K562 (cell line): Measurements from ENCODE around the gene HMOX2. TPM values are rescaled to one million over a fixed set of nuclear protein-coding genes. Genes with fewer than 3 reads are reported as not detected.

Experiments used
- ATAC-seq: fragments of 200-7000 bp; cut with Tn5 transposase; 3 replicates; pipeline ENCODE4 v1.9.1; 2020; ENCODE audit warnings: moderate library complexity
- BruUV-seq: library from RNA; stranded (reverse); fragments of 400-500 nt; replicated peaks from 2 replicates; lab custom pipeline; 2021; lab: Mats Ljungman, UMichigan
- CTCF ChIA-PET: fragments of 300-600 bp; formaldehyde crosslinking; extraction: SDS; loops from one replicate; lab custom pipeline; 2021; ENCODE audit warnings: low intra/inter-chr PET ratio; lab: Yijun Ruan, JAX
- POLR2A ChIA-PET: fragments of 300-600, 350-650 bp; sonication (Branson Sonifier 250); formaldehyde crosslinking; extraction: SDS; loops from one replicate; lab custom pipeline; 2021; ENCODE audit warnings: antibody characterized with exemption, inconsistent platforms; lab: Yijun Ruan, JAX
- DNase-seq, 4 experiments: peaks; one replicate each; pipeline versions ENCODE4 v3.0.0 to v3.0.0-alpha.2; 2011 to 2018; ENCODE audit warnings: low spot score in 3 of 4, mixed read lengths in 3 of 4; ENCODE audit errors: extremely low read depth in 1 of 4
- FAIRE-seq: peaks from 2 replicates; lab custom pipeline; 2011; peaks lifted over from hg19 to GRCh38; lab: Jason Lieb, UNC
- H2AFZ ChIP-seq: 2 replicates; pipeline ENCODE4 v1.6.0; 2011; ENCODE audit warnings: low read depth, low read length, control low read depth, inconsistent platforms
- H3K27ac ChIP-seq: fragments of 200-600 bp; 3 replicates; pipeline ENCODE4 v1.8.0; 2011; ENCODE audit warnings: low read depth, mild to moderate bottlenecking, control low read depth, inconsistent platforms, low read length, moderate library complexity, mixed read lengths; ENCODE audit errors: extremely low read depth
- H3K27me3 ChIP-seq, 2 experiments: fragments of 300-600 bp in 1 of 2; 2 replicates in 1 of 2; 3 replicates in 1 of 2; pipeline versions ENCODE4 v1.6.0 to v1.8.0; 2011; ENCODE audit warnings: inconsistent platforms in 2 of 2, low read length in 2 of 2, mild to moderate bottlenecking in 1 of 2, mixed read lengths in 1 of 2, moderate library complexity in 1 of 2; ENCODE audit not compliant: control insufficient read depth in 2 of 2, insufficient read depth in 2 of 2
- H3K36me3 ChIP-seq: fragments of 300-600 bp; 3 replicates; pipeline ENCODE4 v1.8.0; 2011; ENCODE audit warnings: mild to moderate bottlenecking, low read length, inconsistent platforms; ENCODE audit not compliant: control insufficient read depth, insufficient read depth
- H3K4me1 ChIP-seq, 2 experiments: fragments of 200-600 bp in 1 of 2; replicated peaks in 1 of 2; 2 replicates in 1 of 2; 3 replicates in 1 of 2; pipeline versions ENCODE4 v1.5.1 to v1.8.0; 2011; ENCODE audit warnings: inconsistent platforms in 2 of 2, low read length in 2 of 2, mild to moderate bottlenecking in 1 of 2, mixed read lengths in 1 of 2, moderate library complexity in 1 of 2; ENCODE audit not compliant: control insufficient read depth in 2 of 2, insufficient read depth in 2 of 2
- H3K4me2 ChIP-seq: 2 replicates; pipeline ENCODE4 v1.6.1; 2011; ENCODE audit warnings: low read length, control low read depth, inconsistent platforms, mixed read lengths; ENCODE audit not compliant: insufficient read depth
- H3K4me3 ChIP-seq: fragments of 200-600 bp; sonication (generic), shearing (Covaris generic); 2 replicates; pipeline ENCODE4 v1.5.1; 2016; ENCODE audit warnings: control low read depth, inconsistent platforms
- H3K79me2 ChIP-seq: fragments of 200-600 bp; 3 replicates; pipeline ENCODE4 v1.8.0; 2011; ENCODE audit warnings: low read length, inconsistent platforms; ENCODE audit not compliant: control insufficient read depth, insufficient read depth
- H3K9ac ChIP-seq, 2 experiments: 2 replicates each; pipeline versions ENCODE4 v1.6.0 to v1.6.1; 2011; ENCODE audit warnings: low read depth in 2 of 2, low read length in 2 of 2, control low read depth in 1 of 2, inconsistent platforms in 1 of 2, mild to moderate bottlenecking in 1 of 2, mixed read lengths in 1 of 2; ENCODE audit not compliant: insufficient read depth in 1 of 2
- H3K9me1 ChIP-seq: one replicate; pipeline ENCODE4 v1.6.0; 2011; ENCODE audit warnings: inconsistent platforms, mild to moderate bottlenecking, low read length, moderate library complexity; ENCODE audit not compliant: control insufficient read depth, insufficient read depth
- H3K9me3 ChIP-seq: replicated peaks from 2 replicates; pipeline ENCODE4 v1.5.1; 2011; ENCODE audit warnings: low read depth, low read length, inconsistent platforms; ENCODE audit not compliant: control insufficient read depth, insufficient read depth
- H4K20me1 ChIP-seq: replicated peaks from 2 replicates; pipeline ENCODE4 v1.6.1; 2011; ENCODE audit warnings: low read length, inconsistent platforms, mixed read lengths; ENCODE audit not compliant: control insufficient read depth, insufficient read depth
- BACH1 ChIP-seq: fragments of 200-800 bp; sonication (Bioruptor generic); IDR thresholded peaks from 2 replicates; pipeline ENCODE4 v1.6.1; 2016; ENCODE audit warnings: missing genetic modification characterization, missing compliant biosample characterization
- CREB5 ChIP-seq: fragments of 250-450 bp; sonication (Bioruptor Pico); IDR thresholded peaks from 2 replicates; pipeline ENCODE4 v1.5.0; 2020; ENCODE audit warnings: mild to moderate bottlenecking
- FUS ChIP-seq: fragments of 200-400 bp; formaldehyde crosslinking; optimal IDR thresholded peaks from 2 replicates; pipeline ENCODE3; 2017; ENCODE audit warnings: low read depth, low read length
- NFRKB ChIP-seq: fragments of 450-650 bp; IDR thresholded peaks from 2 replicates; pipeline ENCODE4 v1.6.1; 2016; ENCODE audit warnings: low read depth
- PHF8 ChIP-seq: fragments of 200-600 bp; sonication (generic); IDR thresholded peaks from 2 replicates; pipeline ENCODE4 v1.6.1; 2012; ENCODE audit warnings: mixed run types, mild to moderate bottlenecking, inconsistent platforms, low read length, moderate library complexity, borderline replicate concordance
- SAFB ChIP-seq: fragments of 200-400 bp; formaldehyde crosslinking; IDR thresholded peaks from 2 replicates; pipeline ENCODE4 v1.6.1; 2017; ENCODE audit warnings: low read depth, low read length, borderline replicate concordance
- TRIM24 ChIP-seq, 2 experiments: fragments of 450-650 bp; IDR thresholded peaks; 2 replicates each; pipeline ENCODE4 v1.6.1; 2016
- WGBS: fragments of 100-300 bp; shearing (Covaris generic); methylation state at CpG from one replicate; pipeline ENCODE4 v1.1.6; 2016; ENCODE audit warnings: low coverage, mixed read lengths; ENCODE audit not compliant: insufficient coverage; ENCODE audit errors: missing lambda C conversion rate; 5-methylcytosine and 5-hydroxymethylcytosine counted together
- in situ Hi-C: fragments of 300-500 bp; cut with MboI; formaldehyde crosslinking; loops from 4 replicates; pipeline ENCODE4 v1.15.0; 2018; ENCODE audit warnings: inconsistent platforms, mixed read lengths
- intact Hi-C: fragments of 100-400 bp; cut with micrococcal nuclease; formaldehyde crosslinking; loops from 2 replicates; pipeline ENCODE4 v1.14.2; 2022
- polyA plus RNA-seq, 8 experiments: library from polyadenylated mRNA; depleted of rRNA in 4 of 8; stranded (reverse) in 5 of 8; unstranded in 3 of 8; fragments of >200 nt; fragmentation: Nextera tagmentation in 2 of 8; fragmentation: Illumina TruSeq in 1 of 8; extraction: Ambion mirVana in 2 of 8; extraction: Trizol in 1 of 8; gene quantifications; 2 replicates each; pipeline versions ENCODE4 v1.2.1 to v1.2.3, GENCODE V29; 2011 to 2014; ENCODE audit warnings: inconsistent platforms in 1 of 8, missing spikeins in 1 of 8
- total RNA-seq, 7 experiments: library from RNA; depleted of rRNA in 6 of 7; stranded (reverse); fragments of >200 nt in 6 of 7; fragmentation: Illumina TruSeq in 2 of 7; extraction: Trizol in 2 of 7; gene quantifications; 2 replicates each; pipeline versions ENCODE4 v1.2.1 to v1.2.3, GENCODE V29; 2011 to 2021; ENCODE audit warnings: low replicate concordance in 1 of 7

HMOX2 gene
- total and polyA plus RNA-seq, 9 of the 15 experiments (the other 6 are each of a cell fraction or from before 2014, with no cell fraction given), result 26.8 to 87.4 (median 57.4) TPM

GRCh38 chr16:4467916-4468315, 8.3 kb upstream of the HMOX2 start:
- H3K4me3 ChIP-seq, result no peak overlapping the region
- ATAC-seq (no peak), FAIRE-seq (no peak), DNase-seq (no peak)
- 96% methylated on average over 15 of the region's 16 CpGs for WGBS
- peaks cover 1 to 11% of the 10 kb centered on the region in 2 experiments; a peak in 2 of 5 replicates for H3K4me1 ChIP-seq
- ChIA-PET CTCF (no interaction called here), POLR2A (interaction anchor here (0.6 to 1.2 kb wide), 6 partner anchors 10 to 530 kb away, joined by 3 to 4 read pairs (median 3); no protein-coding TSS in a partner anchor)
- no peak overlapping the region for H3K4me2 ChIP-seq
- intact Hi-C loops (no loop called here), in situ Hi-C loops (no loop called here)
- no peaks in the 10 kb centered on the region for H3K9me3 ChIP-seq
- BruUV-seq, result no TSS peak
- peaks cover 67% of the 10 kb centered on the region; the same call in 2 of the 3 replicates for H3K36me3 ChIP-seq
- H3K9ac ChIP-seq, result no peak overlapping the region
- no peak overlapping the region for H3K27ac ChIP-seq
- TF ChIP-seq PHF8 (no peak), TRIM24 (IDR thresholded peaks at IDR 0.05) (no peak), SAFB (no peak), BACH1 (tag) (no peak), FUS (no peak), NFRKB (no peak), CREB5 (no peak)
- H3K27me3 ChIP-seq, result no peaks in the 10 kb centered on the region
- no peaks in the 10 kb centered on the region for H3K9me1 ChIP-seq
- peaks cover 11% of the 10 kb centered on the region for H3K79me2 ChIP-seq
- H2AFZ ChIP-seq, result no peak overlapping the region
- H4K20me1 ChIP-seq, result no peaks in the 10 kb centered on the region
